GM23338 (cell line): ENCODE data around the gene PRDM5. TPM values are rescaled to one million over a fixed set of nuclear protein-coding genes. Genes with fewer than 3 reads are reported as not detected.

ENCODE experiments used
- ATAC-seq: fragments of 200-7000 bp; cut with Tn5 transposase; 3 replicates; pipeline ENCODE4 v1.9.1; 2020
- DNase-seq: peaks from one replicate; pipeline ENCODE4 v3.0.0-alpha.2; 2015; ENCODE audit warnings: low spot score
- H2AFZ ChIP-seq: fragments of 200-600 bp; sonication (generic); 2 replicates; pipeline ENCODE4 v1.8.0; 2016; ENCODE audit warnings: antibody characterized with exemption, mild to moderate bottlenecking, moderate library complexity
- H3F3A ChIP-seq: fragments of 200-600 bp; sonication (generic); replicated peaks from 2 replicates; pipeline ENCODE4 v1.8.0; 2017; ENCODE audit warnings: antibody characterized with exemption, mixed run types, low read depth
- H3K27ac ChIP-seq: fragments of 200-600 bp; sonication (generic); 2 replicates; pipeline ENCODE4 v1.6.1; 2016; ENCODE audit warnings: low read depth
- H3K27me3 ChIP-seq: fragments of 200-600 bp; sonication (generic); 2 replicates; pipeline ENCODE4 v1.8.0; 2016; ENCODE audit warnings: mild to moderate bottlenecking, mixed run types, moderate library complexity; ENCODE audit not compliant: insufficient read depth
- H3K36me3 ChIP-seq: fragments of 200-600 bp; sonication (generic); 2 replicates; pipeline ENCODE4 v1.8.0; 2016; ENCODE audit warnings: mild to moderate bottlenecking; ENCODE audit not compliant: insufficient read depth
- H3K4me1 ChIP-seq: fragments of 200-600 bp; sonication (generic); 2 replicates; pipeline ENCODE4 v1.8.0; 2016; ENCODE audit warnings: mild to moderate bottlenecking, moderate library complexity; ENCODE audit not compliant: insufficient read depth
- H3K4me2 ChIP-seq: fragments of 200-600 bp; sonication (generic); 2 replicates; pipeline ENCODE4 v1.7.1; 2017; ENCODE audit warnings: mixed run types
- H3K4me3 ChIP-seq: fragments of 200-600 bp; sonication (generic); 2 replicates; pipeline ENCODE4 v1.6.1; 2016; ENCODE audit warnings: mixed run types
- H3K79me2 ChIP-seq: fragments of 200-600 bp; sonication (generic); replicated peaks from 2 replicates; pipeline ENCODE4 v1.8.0; 2017; ENCODE audit warnings: mild to moderate bottlenecking; ENCODE audit not compliant: insufficient read depth
- H3K9me2 ChIP-seq: fragments of 200-600 bp; sonication (generic); 2 replicates; pipeline ENCODE4 v1.8.0; 2017; ENCODE audit not compliant: insufficient read depth
- H4K20me1 ChIP-seq: fragments of 200-600 bp; sonication (generic); replicated peaks from 2 replicates; pipeline ENCODE4 v1.8.0; 2017; ENCODE audit warnings: mild to moderate bottlenecking; ENCODE audit not compliant: insufficient read depth
- H3K27ac Mint-ChIP-seq: 2 replicates; pipeline ENCODE4 v1.8.0; 2020; ENCODE audit warnings: inconsistent platforms, mild to moderate bottlenecking, moderate library complexity, mixed read lengths
- H3K27me3 Mint-ChIP-seq: 3 replicates; pipeline ENCODE4 v1.8.0; 2022; ENCODE audit warnings: low read depth, mild to moderate bottlenecking, moderate library complexity, mixed read lengths, inconsistent platforms; ENCODE audit not compliant: insufficient read depth, poor library complexity
- H3K36me3 Mint-ChIP-seq: 3 replicates; pipeline ENCODE4 v1.8.0; 2021; ENCODE audit warnings: low read depth, mild to moderate bottlenecking, inconsistent platforms, moderate library complexity, mixed read lengths
- H3K4me1 Mint-ChIP-seq: 3 replicates; pipeline ENCODE4 v1.8.0; 2020; ENCODE audit warnings: mild to moderate bottlenecking, inconsistent platforms, mixed read lengths
- H3K4me3 Mint-ChIP-seq: 3 replicates; pipeline ENCODE4 v1.8.0; 2021; ENCODE audit warnings: moderate library complexity, mild to moderate bottlenecking, inconsistent platforms, mixed read lengths
- H3K9me3 Mint-ChIP-seq: 3 replicates; pipeline ENCODE4 v1.8.0; 2020; ENCODE audit warnings: moderate library complexity, mild to moderate bottlenecking, inconsistent platforms, mixed read lengths
- CREB1 ChIP-seq: fragments of 250-450 bp; sonication (Bioruptor Pico); IDR thresholded peaks from 2 replicates; pipeline ENCODE4 v1.5.0; 2020; ENCODE audit warnings: low read depth, mild to moderate bottlenecking, moderate library complexity
- ZNF114 ChIP-seq: fragments of 250-450 bp; sonication (Bioruptor Pico); IDR thresholded peaks from 2 replicates; pipeline ENCODE4 v1.5.0; 2020; ENCODE audit warnings: mild to moderate bottlenecking, moderate library complexity
- polyA plus RNA-seq: library from polyadenylated mRNA; unstranded; fragments of >200 nt; fragmentation: Nextera tagmentation; extraction: Ambion mirVana; gene quantifications from 2 replicates; pipeline ENCODE4 v1.2.1, GENCODE V29; 2016
- total RNA-seq: library from RNA; depleted of rRNA; stranded (reverse); fragments of >200 nt; shearing (Covaris generic); gene quantifications from 2 replicates; pipeline ENCODE4 v1.2.3, GENCODE V29; 2014
- TF ChIP-seq, protein P1 (sequence below): fragments of 250-450 bp; sonication (Bioruptor Pico); IDR thresholded peaks from 2 replicates; pipeline ENCODE4 v1.5.0; 2020; ENCODE audit warnings: mild to moderate bottlenecking, moderate library complexity
- TF ChIP-seq, protein P2 (sequence below), 2 experiments: fragments of 200-600 bp in 1 of 2; sonication (generic) in 1 of 2; conservative IDR thresholded peaks; 2 replicates each; pipeline versions ENCODE4 v1.5.1 to v1.6.1; 2016 to 2017; ENCODE audit warnings: antibody characterized with exemption in 2 of 2, low read depth in 2 of 2, mild to moderate bottlenecking in 2 of 2, moderate library complexity in 1 of 2
- TF ChIP-seq, protein P3 (sequence below): IDR thresholded peaks from 2 replicates; pipeline ENCODE4 v1.6.1; 2016; ENCODE audit warnings: antibody characterized with exemption

PRDM5 gene
- total and polyA plus RNA-seq, 2 experiments from 2014 or later: 11.2 to 40.4 TPM

DNA sequence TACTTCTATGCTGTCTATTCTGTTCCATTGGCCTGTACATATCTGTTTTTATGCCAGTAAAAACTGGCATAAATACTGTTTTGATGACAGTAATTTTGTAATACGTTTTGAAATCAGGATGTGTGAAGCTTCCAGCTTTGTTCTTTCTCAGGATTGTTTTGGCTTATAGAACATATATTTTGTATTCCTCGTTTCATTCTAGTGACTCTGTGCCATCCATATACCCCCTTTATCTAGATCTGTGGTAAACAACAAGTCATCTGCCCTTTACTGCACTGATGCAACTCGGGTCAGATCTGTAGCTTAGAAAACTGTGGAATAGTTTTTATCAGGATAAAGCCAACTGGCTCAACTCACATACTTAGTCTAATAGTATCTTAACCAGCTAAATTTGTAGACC is 233.7 kb downstream of the PRDM5 start (continued):
- TF ChIP-seq, protein P1, sequence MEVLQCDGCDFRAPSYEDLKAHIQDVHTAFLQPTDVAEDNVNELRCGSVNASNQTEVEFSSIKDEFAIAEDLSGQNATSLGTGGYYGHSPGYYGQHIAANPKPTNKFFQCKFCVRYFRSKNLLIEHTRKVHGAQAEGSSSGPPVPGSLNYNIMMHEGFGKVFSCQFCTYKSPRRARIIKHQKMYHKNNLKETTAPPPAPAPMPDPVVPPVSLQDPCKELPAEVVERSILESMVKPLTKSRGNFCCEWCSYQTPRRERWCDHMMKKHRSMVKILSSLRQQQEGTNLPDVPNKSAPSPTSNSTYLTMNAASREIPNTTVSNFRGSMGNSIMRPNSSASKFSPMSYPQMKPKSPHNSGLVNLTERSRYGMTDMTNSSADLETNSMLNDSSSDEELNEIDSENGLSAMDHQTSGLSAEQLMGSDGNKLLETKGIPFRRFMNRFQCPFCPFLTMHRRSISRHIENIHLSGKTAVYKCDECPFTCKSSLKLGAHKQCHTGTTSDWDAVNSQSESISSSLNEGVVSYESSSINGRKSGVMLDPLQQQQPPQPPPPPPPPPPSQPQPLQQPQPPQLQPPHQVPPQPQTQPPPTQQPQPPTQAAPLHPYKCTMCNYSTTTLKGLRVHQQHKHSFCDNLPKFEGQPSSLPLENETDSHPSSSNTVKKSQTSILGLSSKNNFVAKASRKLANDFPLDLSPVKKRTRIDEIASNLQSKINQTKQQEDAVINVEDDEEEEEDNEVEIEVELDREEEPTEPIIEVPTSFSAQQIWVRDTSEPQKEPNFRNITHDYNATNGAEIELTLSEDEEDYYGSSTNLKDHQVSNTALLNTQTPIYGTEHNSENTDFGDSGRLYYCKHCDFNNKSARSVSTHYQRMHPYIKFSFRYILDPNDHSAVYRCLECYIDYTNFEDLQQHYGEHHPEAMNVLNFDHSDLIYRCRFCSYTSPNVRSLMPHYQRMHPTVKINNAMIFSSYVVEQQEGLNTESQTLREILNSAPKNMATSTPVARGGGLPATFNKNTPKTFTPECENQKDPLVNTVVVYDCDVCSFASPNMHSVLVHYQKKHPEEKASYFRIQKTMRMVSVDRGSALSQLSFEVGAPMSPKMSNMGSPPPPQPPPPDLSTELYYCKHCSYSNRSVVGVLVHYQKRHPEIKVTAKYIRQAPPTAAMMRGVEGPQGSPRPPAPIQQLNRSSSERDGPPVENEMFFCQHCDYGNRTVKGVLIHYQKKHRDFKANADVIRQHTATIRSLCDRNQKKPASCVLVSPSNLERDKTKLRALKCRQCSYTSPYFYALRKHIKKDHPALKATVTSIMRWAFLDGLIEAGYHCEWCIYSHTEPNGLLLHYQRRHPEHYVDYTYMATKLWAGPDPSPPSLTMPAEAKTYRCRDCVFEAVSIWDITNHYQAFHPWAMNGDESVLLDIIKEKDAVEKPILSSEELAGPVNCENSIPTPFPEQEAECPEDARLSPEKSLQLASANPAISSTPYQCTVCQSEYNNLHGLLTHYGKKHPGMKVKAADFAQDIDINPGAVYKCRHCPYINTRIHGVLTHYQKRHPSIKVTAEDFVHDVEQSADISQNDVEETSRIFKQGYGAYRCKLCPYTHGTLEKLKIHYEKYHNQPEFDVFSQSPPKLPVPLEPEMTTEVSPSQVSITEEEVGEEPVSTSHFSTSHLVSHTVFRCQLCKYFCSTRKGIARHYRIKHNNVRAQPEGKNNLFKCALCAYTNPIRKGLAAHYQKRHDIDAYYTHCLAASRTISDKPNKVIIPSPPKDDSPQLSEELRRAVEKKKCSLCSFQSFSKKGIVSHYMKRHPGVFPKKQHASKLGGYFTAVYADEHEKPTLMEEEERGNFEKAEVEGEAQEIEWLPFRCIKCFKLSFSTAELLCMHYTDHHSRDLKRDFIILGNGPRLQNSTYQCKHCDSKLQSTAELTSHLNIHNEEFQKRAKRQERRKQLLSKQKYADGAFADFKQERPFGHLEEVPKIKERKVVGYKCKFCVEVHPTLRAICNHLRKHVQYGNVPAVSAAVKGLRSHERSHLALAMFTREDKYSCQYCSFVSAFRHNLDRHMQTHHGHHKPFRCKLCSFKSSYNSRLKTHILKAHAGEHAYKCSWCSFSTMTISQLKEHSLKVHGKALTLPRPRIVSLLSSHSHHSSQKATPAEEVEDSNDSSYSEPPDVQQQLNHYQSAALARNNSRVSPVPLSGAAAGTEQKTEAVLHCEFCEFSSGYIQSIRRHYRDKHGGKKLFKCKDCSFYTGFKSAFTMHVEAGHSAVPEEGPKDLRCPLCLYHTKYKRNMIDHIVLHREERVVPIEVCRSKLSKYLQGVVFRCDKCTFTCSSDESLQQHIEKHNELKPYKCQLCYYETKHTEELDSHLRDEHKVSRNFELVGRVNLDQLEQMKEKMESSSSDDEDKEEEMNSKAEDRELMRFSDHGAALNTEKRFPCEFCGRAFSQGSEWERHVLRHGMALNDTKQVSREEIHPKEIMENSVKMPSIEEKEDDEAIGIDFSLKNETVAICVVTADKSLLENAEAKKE (CRISPR knock-in tag): no peak
- TF ChIP-seq CREB1 (CRISPR knock-in tag) (no peak), ZNF114 (no peak)
- TF ChIP-seq, protein P2, sequence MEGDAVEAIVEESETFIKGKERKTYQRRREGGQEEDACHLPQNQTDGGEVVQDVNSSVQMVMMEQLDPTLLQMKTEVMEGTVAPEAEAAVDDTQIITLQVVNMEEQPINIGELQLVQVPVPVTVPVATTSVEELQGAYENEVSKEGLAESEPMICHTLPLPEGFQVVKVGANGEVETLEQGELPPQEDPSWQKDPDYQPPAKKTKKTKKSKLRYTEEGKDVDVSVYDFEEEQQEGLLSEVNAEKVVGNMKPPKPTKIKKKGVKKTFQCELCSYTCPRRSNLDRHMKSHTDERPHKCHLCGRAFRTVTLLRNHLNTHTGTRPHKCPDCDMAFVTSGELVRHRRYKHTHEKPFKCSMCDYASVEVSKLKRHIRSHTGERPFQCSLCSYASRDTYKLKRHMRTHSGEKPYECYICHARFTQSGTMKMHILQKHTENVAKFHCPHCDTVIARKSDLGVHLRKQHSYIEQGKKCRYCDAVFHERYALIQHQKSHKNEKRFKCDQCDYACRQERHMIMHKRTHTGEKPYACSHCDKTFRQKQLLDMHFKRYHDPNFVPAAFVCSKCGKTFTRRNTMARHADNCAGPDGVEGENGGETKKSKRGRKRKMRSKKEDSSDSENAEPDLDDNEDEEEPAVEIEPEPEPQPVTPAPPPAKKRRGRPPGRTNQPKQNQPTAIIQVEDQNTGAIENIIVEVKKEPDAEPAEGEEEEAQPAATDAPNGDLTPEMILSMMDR (conservative IDR thresholded peaks at IDR 0.05; ENCODE audit: low read depth in 2 of 2): no peak

DNA sequence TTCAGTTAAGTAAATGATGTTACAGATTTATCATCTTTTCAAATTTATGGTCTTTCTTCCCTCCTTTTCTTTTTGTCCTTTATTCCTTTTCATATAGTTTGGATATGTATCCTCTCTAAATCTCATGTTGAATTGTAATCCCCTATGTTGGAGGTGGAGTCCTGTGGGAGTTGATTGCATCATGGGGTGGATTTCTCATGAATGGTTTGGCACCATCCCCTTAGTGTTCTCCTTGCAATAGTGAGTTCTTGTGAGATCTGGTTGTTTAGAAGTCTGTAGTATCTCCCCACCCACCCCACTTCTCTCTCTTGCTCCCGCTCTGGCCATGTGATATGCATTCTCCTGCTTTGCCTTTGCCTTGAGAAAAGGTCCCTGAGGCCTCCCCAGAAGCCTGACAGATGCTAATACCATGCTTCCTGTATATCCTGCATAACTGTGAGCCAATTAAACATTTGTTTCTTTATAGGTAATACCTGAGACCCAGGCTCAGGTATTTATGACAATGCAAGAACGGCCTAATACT is 236.7 kb downstream of the PRDM5 start:
- no peaks in the 10 kb centered on the region for H3K36me3 ChIP-seq
- no peaks in the 10 kb centered on the region for H4K20me1 ChIP-seq
- peaks cover 5% of the 10 kb centered on the region; the same call in 2 of the 3 replicates for H3K4me1 Mint-ChIP-seq
- no peak overlapping the region for H3K4me2 ChIP-seq
- no peaks in the 10 kb centered on the region for H3K27me3 Mint-ChIP-seq
- H3K27ac ChIP-seq: no peak overlapping the region
- H3K27ac Mint-ChIP-seq: no peak overlapping the region; the same call in 1 of the 2 replicates
- H2AFZ ChIP-seq: no peak overlapping the region
- ATAC-seq (peak; percentile 28; the same call in 1 of the 3 replicates), DNase-seq (peak; percentile 2)
- H3K36me3 Mint-ChIP-seq: no peaks in the 10 kb centered on the region
- no peaks in the 10 kb centered on the region for H3K9me2 ChIP-seq
- TF ChIP-seq, protein P3, sequence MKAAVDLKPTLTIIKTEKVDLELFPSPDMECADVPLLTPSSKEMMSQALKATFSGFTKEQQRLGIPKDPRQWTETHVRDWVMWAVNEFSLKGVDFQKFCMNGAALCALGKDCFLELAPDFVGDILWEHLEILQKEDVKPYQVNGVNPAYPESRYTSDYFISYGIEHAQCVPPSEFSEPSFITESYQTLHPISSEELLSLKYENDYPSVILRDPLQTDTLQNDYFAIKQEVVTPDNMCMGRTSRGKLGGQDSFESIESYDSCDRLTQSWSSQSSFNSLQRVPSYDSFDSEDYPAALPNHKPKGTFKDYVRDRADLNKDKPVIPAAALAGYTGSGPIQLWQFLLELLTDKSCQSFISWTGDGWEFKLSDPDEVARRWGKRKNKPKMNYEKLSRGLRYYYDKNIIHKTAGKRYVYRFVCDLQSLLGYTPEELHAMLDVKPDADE: no peak
- 0 out of 2 replicates have a peak, but pooled peaks cover 7% of the 10 kb centered on the region for H3K4me1 ChIP-seq
- no peak overlapping the region for H3K4me3 Mint-ChIP-seq
- H3F3A ChIP-seq: no peaks in the 10 kb centered on the region
- H3K27me3 ChIP-seq: no peaks in the 10 kb centered on the region
- no peaks in the 10 kb centered on the region for H3K79me2 ChIP-seq
- H3K4me3 ChIP-seq: no peak overlapping the region
- no peaks in the 10 kb centered on the region for H3K9me3 Mint-ChIP-seq
